GM18907 (cell line): ENCODE data around the gene DNMT3L.
"Not testable (repeated sequence)": the region's sequence is repeated elsewhere in the genome, so short reads cannot be mapped to it uniquely, and the experiment has no call there.

Experiments
- ATAC-seq: cut with Tn5 transposase; IDR thresholded peaks from one replicate; pipeline ENCODE4 v1.9.1; 2021; ENCODE audit warnings: mild to moderate bottlenecking, moderate library complexity; ENCODE audit not compliant: unreplicated experiment

DNMT3L gene

GRCh38 chr21:44249204-44250037 lies 12.3 kb downstream of the DNMT3L start:
- ATAC-seq: not testable (repeated sequence)

- not testable (repeated sequence) for ATAC-seq
Measured at GRCh38 chr21:44247904-44248303, 13.8 kb downstream of the DNMT3L start.

- peak; percentile 49 for ATAC-seq
Measured at GRCh38 chr21:44243980-44244379, 17.7 kb downstream of the DNMT3L start.

GRCh38 chr21:44241281-44241680 lies 20.4 kb downstream of the DNMT3L start:
- peak; percentile 42 for ATAC-seq

GRCh38 chr21:44240842-44241241 lies 20.9 kb downstream of the DNMT3L start, which contains the start of gene ICOSLG:
Gene ICOSLG, minus strand, starts transcription at chr21:44240943. Its CDS starts 126 bp downstream, at chr21:44240817.
- ATAC-seq: peak; percentile 44

- peak; percentile 14 for ATAC-seq
Measured at GRCh38 chr21:44240353-44240752, 21.3 kb downstream of the DNMT3L start.

GRCh38 chr21:44229561-44229960 lies 32.1 kb downstream of the DNMT3L start:
- not testable (repeated sequence) for ATAC-seq

- ATAC-seq: not testable (repeated sequence)
Measured at GRCh38 chr21:44228109-44228508, 33.6 kb downstream of the DNMT3L start.

GRCh38 chr21:44227614-44228013 lies 34.1 kb downstream of the DNMT3L start:
- ATAC-seq: not testable (repeated sequence)

GRCh38 chr21:44225605-44226004 lies 36.1 kb downstream of the DNMT3L start:
- not testable (repeated sequence) for ATAC-seq

- not testable (repeated sequence) for ATAC-seq
Measured at GRCh38 chr21:44223334-44223733, 38.4 kb downstream of the DNMT3L start.

GRCh38 chr21:44220674-44221073 lies 41.0 kb downstream of the DNMT3L start:
- not testable (repeated sequence) for ATAC-seq

- not testable (repeated sequence) for ATAC-seq
Measured at GRCh38 chr21:44218461-44218860, 43.2 kb downstream of the DNMT3L start.

- ATAC-seq: not testable (repeated sequence)
Measured at GRCh38 chr21:44211978-44212377, 49.7 kb downstream of the DNMT3L start.

- not testable (repeated sequence) for ATAC-seq
Measured at GRCh38 chr21:44211574-44211973, 50.1 kb downstream of the DNMT3L start.

- ATAC-seq: peak; percentile 14
Measured at GRCh38 chr21:44207860-44208646, 53.6 kb downstream of the DNMT3L start.

GRCh38 chr21:44206698-44207676 lies 54.7 kb downstream of the DNMT3L start:
- peak; percentile 67 for ATAC-seq

- ATAC-seq: peak; percentile 12
Measured at GRCh38 chr21:44206187-44206586, 55.5 kb downstream of the DNMT3L start.

- not testable (repeated sequence) for ATAC-seq
Measured at GRCh38 chr21:44202590-44203299, 59.0 kb downstream of the DNMT3L start.

GRCh38 chr21:44199997-44200396 lies 61.7 kb downstream of the DNMT3L start:
- not testable (repeated sequence) for ATAC-seq
